ENCODE measurements around the gene TXNRD1. TPM values are rescaled to one million over a fixed set of nuclear protein-coding genes. Genes with fewer than 3 reads are reported as not detected.

Gene TXNRD1
- total and polyA plus RNA-seq, 10 donors = 13.7 to 107 (median 56.8) TPM

DNA sequence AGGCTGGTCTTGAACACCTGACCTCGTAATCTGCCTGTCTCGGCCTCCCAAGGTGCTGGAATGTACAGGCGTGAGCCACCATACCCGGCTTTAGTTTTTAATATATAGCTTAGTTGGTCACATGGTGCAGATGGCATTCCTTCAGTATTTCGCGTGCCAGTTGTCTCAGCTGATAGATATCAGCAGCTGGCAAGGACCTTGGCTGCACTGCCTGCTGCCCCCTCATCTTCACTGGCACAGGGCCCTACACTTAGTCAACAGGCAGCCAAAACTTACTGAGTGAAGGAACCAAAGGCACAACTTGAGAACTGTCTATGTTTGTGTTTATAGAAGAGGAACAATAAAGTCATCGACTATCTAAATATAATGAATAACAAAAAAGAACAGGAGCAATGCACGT lies 119.0 kb downstream of the TXNRD1 start:
- no peaks in the 10 kb centered on the region for H3K4me1 ChIP-seq
- no peaks in the 10 kb centered on the region for H3K27me3 ChIP-seq (replicated peaks in 1 of 7)
- no peak overlapping the region for H3K4me3 ChIP-seq
- peaks cover 0 to 100% (median 67%) of the 10 kb centered on the region in 6 donors for H3K36me3 ChIP-seq
- no peak overlapping the region for H3K27ac ChIP-seq
- 85 to 94% (median 92%) methylated on average over 8 of the region's 8 CpGs for WGBS, 5 donors
- TF ChIP-seq POLR2AphosphoS5 (IDR thresholded peaks at IDR 0.05) (no peak), POLR2A (IDR thresholded peaks at IDR 0.05) (no peak)
- TF ChIP-seq, protein P1, sequence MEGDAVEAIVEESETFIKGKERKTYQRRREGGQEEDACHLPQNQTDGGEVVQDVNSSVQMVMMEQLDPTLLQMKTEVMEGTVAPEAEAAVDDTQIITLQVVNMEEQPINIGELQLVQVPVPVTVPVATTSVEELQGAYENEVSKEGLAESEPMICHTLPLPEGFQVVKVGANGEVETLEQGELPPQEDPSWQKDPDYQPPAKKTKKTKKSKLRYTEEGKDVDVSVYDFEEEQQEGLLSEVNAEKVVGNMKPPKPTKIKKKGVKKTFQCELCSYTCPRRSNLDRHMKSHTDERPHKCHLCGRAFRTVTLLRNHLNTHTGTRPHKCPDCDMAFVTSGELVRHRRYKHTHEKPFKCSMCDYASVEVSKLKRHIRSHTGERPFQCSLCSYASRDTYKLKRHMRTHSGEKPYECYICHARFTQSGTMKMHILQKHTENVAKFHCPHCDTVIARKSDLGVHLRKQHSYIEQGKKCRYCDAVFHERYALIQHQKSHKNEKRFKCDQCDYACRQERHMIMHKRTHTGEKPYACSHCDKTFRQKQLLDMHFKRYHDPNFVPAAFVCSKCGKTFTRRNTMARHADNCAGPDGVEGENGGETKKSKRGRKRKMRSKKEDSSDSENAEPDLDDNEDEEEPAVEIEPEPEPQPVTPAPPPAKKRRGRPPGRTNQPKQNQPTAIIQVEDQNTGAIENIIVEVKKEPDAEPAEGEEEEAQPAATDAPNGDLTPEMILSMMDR (IDR thresholded peaks at IDR 0.05 in 8 of 11, conservative IDR thresholded peaks at IDR 0.05 in 3 of 11) = no peak
- intact Hi-C loops (cut with DNase I; ENCODE audit: low total_unique reads) = no loop called here
- no peaks in the 10 kb centered on the region for H3K9me3 ChIP-seq
- DNase-seq = no peak

DNA sequence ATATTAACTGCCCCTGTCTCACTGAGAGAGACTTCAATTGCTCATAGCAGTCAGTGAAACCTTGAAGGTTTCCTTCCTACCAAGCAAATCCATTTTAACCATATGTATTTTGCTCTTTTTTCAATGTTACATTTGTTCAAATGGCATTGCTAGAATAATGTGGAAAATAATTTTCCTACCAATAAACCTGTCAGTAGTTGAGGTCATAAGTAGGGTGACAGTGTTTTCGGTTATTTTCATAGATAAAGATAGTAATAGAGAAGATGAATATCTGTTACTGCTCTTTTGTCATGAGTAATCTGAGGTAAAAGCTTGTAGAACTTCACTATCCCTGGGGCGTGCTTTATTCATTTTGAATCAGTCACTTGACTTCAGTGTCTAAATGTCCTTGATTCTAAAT lies 120.5 kb downstream of the TXNRD1 start:
- 86 to 96% (median 92%) methylated on average over 2 of the region's 2 CpGs for WGBS, 5 donors
- H3K9me3 ChIP-seq = no peaks in the 10 kb centered on the region
- TF ChIP-seq POLR2AphosphoS5 (IDR thresholded peaks at IDR 0.05) (no peak), POLR2A (IDR thresholded peaks at IDR 0.05) (no peak)
- TF ChIP-seq, protein P1 (IDR thresholded peaks at IDR 0.05 in 8 of 11, conservative IDR thresholded peaks at IDR 0.05 in 3 of 11) = no peak
- no peaks in the 10 kb centered on the region for H3K27me3 ChIP-seq (replicated peaks in 1 of 7)
- H3K36me3 ChIP-seq = peaks cover 0 to 100% (median 71%) of the 10 kb centered on the region in 6 donors
- H3K4me1 ChIP-seq = no peaks in the 10 kb centered on the region
- no peak overlapping the region for H3K27ac ChIP-seq
- no peak for DNase-seq
- intact Hi-C loops (cut with DNase I; ENCODE audit: low total_unique reads) = no loop called here
- no peak overlapping the region for H3K4me3 ChIP-seq

DNA sequence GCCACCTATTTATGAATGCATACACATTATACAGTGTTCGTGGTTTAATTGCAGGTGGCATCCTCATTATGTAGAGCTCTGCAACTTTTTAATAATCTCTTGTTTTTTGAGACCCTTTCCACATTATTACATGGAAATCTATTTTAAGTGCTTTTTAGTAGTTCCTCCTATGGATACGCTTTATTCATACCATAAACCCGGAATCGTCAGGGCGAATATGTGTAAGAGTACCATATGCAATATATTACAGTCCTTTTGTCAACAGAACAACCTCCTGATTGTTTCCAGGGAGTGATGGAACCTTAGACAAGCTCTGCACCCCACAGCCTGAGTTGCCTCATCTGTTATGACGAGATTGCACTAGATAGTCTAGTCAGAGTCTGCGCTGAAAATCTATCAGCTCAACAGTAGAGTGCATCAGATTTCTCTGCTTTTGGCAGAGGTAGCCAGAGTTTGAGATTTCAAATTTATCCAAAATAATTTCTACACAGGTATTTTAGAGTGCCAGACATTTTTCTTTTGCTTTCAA lies 121.5 kb downstream of the TXNRD1 start:
- no peak overlapping the region for H3K4me3 ChIP-seq
- H3K27me3 ChIP-seq (replicated peaks in 1 of 7) = no peaks in the 10 kb centered on the region
- H3K27ac ChIP-seq = no peak overlapping the region
- intact Hi-C loops (cut with DNase I; ENCODE audit: low total_unique reads) = no loop called here
- DNase-seq = no peak
- 84 to 98% (median 95%) methylated on average over 7 of the region's 7 CpGs for WGBS, 5 donors
- peaks cover 0 to 100% (median 76%) of the 10 kb centered on the region in 6 donors for H3K36me3 ChIP-seq
- TF ChIP-seq, protein P1 (IDR thresholded peaks at IDR 0.05 in 8 of 11, conservative IDR thresholded peaks at IDR 0.05 in 3 of 11) = no peak
- no peak for TF ChIP-seq POLR2A (IDR thresholded peaks at IDR 0.05)
- no peak for TF ChIP-seq POLR2AphosphoS5 (IDR thresholded peaks at IDR 0.05)
- no peaks in the 10 kb centered on the region for H3K9me3 ChIP-seq
- H3K4me1 ChIP-seq = no peaks in the 10 kb centered on the region

DNA sequence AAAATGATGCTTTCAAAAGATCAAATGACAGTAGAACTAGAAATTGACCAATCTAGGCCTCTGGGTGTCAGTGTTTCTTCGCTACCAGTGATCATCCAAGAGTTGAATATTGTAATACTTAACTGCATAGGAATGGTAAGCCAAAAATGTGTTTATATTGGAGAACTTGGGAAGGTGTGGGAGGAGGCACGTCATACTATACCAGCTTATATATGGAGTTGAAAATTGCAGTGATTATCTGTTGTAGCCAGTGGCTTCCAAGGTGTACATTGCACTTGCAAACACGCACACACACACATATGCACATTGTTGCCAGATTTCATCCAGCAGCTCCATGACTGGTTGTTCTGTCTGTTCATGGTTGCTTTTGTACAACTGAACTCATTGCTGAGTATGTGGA lies 124.1 kb downstream of the TXNRD1 start:
- WGBS, 5 donors = 89 to 97% (median 97%) methylated on average over 3 of the region's 3 CpGs
- intact Hi-C loops (cut with DNase I; ENCODE audit: low total_unique reads) = no loop called here
- no peaks in the 10 kb centered on the region for H3K4me1 ChIP-seq

More for the DNA sequence above, 124.1 kb downstream of the TXNRD1 start:
- DNase-seq = no peak
- TF ChIP-seq POLR2A (IDR thresholded peaks at IDR 0.05) = no peak
- TF ChIP-seq POLR2AphosphoS5 (IDR thresholded peaks at IDR 0.05) = no peak
- TF ChIP-seq, protein P1 (IDR thresholded peaks at IDR 0.05 in 8 of 11, conservative IDR thresholded peaks at IDR 0.05 in 3 of 11) = no peak
- Histone ChIP-seq H3K27ac (no peak overlapping the region), H3K4me3 (no peak overlapping the region), H3K27me3 (replicated peaks in 1 of 7) (no peaks in the 10 kb centered on the region), H3K9me3 (no peaks in the 10 kb centered on the region), H3K36me3 (peaks cover 0 to 100% (median 83%) of the 10 kb centered on the region in 6 donors)

Measured in spleen (tissue), 11 donors.